CD4-positive, alpha-beta T cell treated with Interleukin-6 at 100 ng/mL for 8 hours (primary cell): ENCODE data around the gene DMRTC1B.
"Not testable (repeated sequence)": the region's sequence is repeated elsewhere in the genome, so short reads cannot be mapped to it uniquely, and the experiment has no call there.

Source experiments
- DNase-seq: peaks from one replicate; pipeline ENCODE4 v3.0.0-alpha.2; 2020; ENCODE audit warnings: mixed read lengths, low spot score

DMRTC1B gene, protein sequence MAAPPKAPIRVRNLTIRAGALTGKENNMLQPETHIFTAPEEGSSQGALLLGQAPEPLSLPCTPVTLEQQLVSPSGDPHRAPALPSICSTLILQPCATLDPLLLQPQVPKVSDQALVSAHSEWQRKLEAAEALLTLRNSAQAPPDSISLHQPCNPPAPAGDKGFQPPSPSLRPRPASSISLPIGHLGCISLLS

DNA sequence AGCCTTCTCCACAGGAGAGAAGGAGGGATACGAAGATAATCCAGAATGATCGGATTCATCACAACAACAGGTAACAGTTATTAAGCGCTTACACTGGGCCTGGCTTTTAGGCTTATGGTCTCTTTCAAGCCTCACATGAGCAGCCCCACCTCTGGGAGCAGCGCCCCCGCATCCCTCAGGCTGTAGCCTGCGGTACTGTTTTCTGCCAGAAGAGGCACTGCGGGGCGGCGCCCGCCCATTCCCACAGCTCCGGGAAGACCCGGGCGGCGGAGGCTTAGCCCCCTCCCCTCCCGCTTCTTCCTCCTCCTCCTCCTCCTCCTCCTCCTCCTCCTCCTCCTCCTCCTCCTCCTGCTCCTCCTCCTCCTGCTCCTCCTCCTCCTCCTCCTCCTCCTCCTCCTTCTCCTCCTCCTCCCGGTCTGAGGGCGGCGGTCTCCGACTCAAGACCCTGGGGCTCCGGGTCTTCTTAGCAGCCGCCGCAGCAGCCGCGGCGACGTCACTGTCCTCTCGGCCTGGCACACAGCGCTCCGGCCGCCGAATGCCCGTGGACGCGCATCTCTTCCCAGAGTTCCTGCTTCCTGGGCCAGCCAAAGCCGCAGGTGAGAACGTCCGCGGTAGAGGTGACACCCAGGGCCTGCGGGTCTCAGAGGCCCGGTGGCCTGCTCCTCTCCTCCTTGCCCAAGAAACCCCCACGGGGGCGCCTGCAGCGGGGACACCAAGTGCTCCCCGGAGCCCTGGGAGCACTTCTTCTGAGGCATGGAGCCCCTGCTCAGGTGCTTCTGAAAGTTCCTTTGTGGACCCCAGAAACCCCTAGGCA lies at the start of gene DMRTC1B:
DMRTC1B (plus strand) TSS at position 238 of the 814 bp plus-strand sequence. CDS start 68,246 bp downstream, outside the sequence.
- DNase-seq, result not testable (repeated sequence)

DNA sequence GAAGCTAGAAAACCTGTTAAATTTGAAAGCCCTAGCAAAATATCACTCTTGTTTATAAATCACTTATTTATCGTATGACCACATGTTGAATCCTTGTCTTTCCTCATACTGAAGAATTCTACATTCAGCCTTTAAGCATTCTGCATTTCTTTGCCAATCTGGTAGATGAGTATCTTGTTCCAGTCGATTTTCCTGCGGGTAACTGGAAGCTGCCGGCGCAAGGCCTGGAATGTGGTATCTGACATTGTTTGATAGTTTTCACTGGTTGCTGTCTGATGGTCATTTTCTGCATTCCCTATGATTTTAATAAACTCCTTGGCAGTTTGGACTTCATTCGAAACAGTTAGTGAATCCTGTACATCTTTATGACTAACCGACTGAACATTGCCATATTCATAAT lies 48.8 kb upstream of the DMRTC1B start:
- no peak for DNase-seq

DNA sequence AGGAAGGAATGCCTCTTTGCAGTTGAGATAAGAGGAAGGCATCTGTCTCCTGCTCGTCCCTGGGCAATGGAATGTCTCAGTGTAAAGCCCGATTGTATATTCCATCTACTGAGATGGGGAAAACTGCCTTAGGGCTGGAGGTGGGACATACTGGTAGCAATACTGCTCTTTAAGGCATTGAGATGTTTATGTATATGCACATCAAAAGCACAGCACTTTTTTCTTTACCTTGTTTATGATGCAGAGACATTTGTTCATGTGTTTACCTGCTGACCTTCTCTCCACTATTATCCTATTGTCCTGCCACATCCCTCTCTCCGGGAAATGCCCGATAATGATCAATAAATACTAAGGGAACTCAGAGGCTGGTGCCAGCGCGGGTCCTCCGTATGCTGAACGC lies 43.1 kb upstream of the DMRTC1B start:
- DNase-seq, result not testable (repeated sequence)

DNA sequence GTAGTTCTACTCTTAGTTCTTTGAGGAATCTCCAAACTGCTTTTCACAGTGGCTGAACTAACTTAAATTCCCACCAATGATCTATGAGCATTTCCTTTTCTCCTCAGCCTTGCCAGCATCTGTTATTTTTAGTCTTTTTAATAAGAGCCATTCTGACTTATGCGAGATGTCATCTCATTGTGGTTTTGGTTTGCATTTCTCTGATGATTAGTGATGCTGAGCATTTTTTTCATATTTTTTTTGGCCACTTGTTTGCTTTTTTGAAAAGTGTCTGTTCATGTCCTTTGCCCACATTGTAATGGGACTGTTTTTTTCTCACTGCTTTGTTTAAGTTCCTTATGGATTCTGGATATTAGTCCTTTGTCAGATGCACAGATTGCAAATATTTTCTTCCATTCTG lies 41.1 kb upstream of the DMRTC1B start:
- no peak for DNase-seq

DNA sequence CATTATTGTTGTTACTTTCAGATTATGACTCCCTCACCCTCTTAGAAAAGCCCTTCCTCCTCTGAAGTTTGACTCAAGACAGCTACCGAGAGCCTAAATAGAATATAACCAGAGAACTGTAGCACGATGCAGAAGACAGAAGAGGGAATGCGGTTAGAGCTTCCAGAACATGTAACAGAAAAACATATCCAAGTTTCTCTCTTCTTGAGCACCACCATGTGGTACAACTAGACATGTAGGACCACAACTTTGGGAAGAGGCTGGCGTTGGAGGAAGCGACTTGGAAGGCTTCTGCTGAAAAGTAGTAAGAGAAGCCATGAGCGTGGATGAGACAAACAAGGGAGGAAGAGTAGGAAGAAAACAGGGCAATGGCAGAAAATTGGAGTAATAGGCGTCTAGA lies 31.1 kb upstream of the DMRTC1B start:
- DNase-seq, result not testable (repeated sequence)

DNA sequence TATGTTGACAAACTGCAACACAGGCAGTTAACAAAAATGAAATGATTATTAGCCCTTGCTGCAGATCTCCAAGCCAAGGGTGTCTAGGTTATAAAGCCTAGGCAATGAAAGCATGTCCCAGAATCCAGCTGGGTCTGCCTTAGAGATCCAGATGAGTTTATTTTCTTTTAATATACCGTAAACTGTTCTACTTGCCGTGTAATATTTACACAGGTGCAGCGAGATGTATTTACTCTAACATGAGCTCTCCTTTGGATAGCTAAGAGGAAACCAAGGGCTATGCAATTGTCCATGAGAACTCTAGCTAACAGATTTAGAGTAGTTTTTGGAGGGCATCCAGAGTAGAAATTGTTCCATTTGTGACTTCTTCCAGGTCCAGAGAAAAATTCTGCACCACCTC lies 28.1 kb upstream of the DMRTC1B start:
- DNase-seq, result not testable (repeated sequence)

DNA sequence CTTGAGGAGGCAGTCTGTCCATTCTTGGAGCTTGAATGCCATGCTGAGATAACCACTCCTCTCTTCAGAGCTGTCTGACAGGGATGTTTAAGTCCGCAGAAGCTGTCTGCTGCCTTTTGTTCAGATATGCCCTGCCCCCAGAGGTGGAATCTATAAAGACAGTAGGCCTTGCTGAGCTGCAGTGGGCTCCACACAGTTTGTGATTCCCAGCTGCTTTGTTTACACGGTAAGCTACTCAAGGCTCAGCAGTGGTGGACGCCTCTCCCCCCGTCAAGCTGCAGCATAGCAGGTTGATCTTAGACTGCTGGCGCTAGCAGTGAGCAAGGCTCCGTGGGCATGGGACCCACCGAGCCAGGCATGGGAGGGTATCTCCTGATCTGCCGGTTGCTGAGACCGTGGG lies 16.2 kb upstream of the DMRTC1B start:
- DNase-seq, result not testable (repeated sequence)

DNA sequence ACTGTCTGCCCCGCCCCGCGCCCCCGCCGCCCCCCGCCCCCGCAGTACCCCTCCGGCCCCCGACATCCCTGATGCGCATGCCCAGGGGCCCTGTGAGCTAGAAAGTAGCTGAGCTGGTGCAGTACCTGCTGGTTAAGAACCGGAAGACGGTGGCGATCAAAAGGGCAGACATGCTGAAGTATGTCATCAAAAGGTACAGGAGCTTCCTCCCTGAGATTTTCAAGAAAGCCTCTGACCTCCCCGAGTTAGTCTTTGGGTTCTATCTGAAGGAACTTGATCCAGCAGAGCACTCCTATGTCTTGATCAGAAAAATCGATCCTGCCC lies 739 bp downstream of the DMRTC1B start:
- not testable (repeated sequence) for DNase-seq

DNA sequence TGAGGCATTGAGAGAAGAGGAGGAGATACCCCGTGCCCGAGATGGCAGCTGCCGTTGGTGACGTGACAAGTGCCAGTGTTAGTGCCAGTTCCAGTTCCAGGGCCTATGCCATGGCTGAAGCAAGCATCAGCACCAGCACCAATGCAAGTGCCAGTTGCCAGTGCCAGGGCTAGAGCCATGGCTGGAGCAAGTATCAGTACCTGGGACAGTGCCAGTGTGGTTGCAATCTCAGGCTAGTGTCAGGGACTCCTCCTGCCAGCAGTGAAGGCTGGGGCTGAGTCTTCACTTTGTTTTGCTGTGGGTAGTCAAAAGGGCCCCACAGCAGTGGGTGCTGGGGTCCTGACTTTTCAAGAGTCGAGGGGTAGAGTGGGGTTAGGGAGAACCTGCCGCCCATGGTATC lies 1.5 kb downstream of the DMRTC1B start:
- DNase-seq, result not testable (repeated sequence)

DNA sequence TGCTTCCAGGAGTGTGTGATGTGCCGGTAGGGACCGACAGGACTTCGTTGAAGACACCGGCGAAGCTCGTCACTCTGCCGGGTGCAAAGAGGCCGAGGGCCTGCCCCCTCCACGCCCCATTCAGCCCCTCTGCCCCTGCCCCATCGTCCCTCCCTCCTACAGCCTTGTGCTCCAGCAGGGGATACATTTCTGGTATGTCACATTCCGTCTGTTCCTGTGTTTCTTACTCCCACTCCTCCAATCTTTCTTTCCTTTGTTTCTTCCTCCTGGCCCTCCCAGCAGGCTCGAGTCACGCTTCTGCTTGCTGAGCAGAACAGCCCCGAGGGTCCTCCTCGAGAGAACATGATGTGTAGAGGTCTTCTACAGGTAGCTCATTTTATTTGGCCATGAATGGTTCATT lies 5.9 kb downstream of the DMRTC1B start, which contains the start of gene FAM236B:
FAM236B (minus strand) TSS at position 101 of the 400 bp plus-strand sequence; CDS start at position 1, 100 bp downstream.
- DNase-seq, result not testable (repeated sequence)

DNA sequence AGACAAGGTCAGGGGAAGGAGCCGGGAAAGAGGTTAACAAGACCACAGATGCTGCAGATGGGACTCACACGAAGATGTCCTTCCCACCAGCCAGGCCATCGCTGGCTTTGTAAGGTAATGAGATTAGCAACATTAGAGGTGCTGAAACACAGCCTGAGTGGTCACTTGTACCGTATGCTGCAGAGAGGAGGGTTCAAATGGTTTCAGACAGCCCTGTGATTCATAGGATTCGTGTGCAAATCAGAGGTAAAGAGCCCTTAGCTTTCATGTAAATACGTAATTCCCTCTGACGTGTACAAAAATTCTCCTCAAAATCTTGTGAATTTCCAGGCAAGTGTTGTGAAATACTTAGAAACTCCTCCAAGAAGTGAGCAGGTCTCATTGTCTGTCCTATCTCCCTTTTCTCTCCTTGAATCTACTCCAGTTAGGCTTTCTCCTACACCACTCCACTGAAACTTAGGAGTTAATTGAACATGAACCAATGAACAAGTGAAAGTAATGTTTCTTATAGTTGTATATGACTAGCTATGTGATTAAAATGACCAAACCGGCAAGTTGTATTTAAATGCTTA lies 6.8 kb downstream of the DMRTC1B start:
- DNase-seq, result not testable (repeated sequence)

DNA sequence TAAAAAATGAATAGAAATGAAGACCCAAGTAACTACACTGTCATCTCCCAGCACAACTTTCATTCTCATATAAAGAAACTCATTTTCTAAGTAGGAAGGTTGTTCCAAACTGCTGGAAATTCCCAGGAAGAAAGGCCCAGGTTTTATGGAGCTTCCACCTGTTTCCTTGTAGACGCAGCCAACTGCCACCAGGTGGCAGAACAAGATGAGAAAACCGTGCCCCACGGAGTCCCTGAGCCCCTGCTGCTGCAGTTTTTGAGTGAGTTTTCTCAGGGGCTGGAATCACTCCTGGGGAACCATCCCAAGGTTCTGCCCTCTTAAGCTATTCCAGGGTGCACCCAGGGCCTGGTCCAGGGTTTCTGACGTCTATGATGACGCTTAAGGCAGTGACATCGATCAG lies 7.3 kb downstream of the DMRTC1B start:
- DNase-seq, result not testable (repeated sequence)

DNA sequence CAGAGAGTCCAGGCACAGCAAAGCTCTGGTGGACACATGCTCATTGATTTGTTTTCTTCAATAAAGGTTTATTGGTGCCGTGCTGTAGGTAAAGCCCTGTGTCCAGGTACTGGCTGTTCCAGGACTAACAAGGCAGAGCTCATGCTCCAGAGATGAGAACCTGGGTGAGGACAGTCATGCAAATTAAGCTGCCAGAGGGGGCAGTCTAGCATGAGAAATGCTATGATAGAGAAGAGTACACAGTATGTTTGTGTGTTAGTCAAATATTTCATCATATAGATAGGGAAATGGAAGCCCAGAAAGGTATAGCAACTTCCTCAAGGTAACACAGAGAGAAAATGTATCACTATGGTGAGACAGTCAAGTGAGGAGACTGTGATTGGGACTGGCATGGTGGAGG lies 11.5 kb downstream of the DMRTC1B start:
- not testable (repeated sequence) for DNase-seq

DNA sequence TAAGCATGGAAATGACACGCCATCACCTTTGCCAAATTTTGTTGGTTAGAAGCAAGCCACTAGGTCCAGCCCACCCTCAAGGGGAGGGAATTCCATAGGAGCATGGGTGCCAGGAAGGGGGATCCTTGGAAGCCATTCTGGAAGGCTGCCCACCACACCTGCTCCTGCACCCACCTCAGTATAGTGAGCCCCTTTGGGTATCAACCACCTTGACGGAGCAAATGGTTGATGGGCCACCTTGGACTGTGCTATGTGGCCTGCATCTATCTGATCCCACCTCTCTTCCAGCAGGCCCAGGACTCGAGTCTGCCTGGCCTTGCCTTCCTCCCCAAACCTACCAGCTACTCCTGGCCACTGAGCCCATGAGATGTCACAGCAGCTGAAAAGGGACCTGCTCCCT lies 13.7 kb downstream of the DMRTC1B start:
- not testable (repeated sequence) for DNase-seq

DNA sequence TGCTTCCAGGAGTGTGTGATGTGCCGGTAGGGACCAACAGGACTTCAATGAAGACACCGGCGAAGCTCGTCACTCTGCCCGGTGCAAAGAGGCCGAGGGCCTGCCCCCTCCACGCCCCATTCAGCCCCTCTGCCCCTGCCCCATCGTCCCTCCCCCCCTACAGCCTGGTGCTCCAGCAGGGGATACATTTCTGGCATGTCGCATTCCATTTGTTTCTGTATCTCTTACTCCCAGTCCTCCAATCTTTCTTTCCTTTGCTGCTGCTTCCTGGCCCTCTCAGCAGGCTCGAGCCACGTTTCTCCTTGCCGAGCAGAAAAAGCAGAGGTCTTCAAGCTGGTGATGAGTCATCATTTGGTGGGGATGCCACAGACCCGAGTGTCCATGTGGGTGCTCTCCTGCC lies 31.4 kb downstream of the DMRTC1B start, which contains the start of gene FAM236D:
FAM236D (minus strand) TSS at position 101 of the 400 bp plus-strand sequence; CDS start at position 1, 100 bp downstream.
- not testable (repeated sequence) for DNase-seq

DNA sequence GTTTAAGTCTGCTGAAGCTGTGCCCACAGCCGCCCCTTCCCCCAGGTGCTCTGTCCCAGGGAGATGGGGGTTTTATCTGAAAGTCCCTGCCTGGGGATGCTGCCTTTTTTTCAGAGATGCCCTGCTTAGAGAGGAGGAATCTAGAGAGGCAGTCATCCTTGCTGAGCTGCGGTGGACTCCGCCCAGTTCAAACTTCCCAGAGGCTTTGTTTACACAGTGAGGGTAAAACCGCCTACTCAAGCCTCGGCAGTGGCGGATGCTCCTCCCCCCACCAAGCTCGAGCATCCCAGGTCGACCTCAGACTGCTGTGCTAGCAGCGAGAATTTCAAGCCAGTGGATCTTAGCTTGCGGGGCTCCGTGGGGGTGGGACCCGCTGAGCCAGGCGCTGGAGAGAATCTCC lies 54.0 kb downstream of the DMRTC1B start:
- DNase-seq, result not testable (repeated sequence)

DNA sequence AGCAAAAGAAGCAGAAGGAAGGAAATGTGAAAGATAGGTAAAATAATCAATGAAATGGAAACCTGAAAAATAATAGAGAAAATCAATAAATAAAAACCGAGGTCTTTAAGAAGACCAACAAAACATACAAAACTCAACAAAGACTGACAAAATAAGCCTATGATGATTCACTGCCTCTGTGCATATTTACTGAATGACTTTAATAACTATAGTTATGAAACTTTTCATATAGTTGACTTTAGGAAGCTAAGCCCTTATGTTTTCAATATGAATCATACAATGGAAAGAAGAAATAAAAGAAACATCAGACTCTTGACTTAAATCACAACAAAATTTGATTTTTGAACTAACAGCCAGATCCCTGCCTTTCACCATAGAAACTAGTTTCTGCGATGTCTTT lies 60.8 kb downstream of the DMRTC1B start:
- DNase-seq, result not testable (repeated sequence)

DNA sequence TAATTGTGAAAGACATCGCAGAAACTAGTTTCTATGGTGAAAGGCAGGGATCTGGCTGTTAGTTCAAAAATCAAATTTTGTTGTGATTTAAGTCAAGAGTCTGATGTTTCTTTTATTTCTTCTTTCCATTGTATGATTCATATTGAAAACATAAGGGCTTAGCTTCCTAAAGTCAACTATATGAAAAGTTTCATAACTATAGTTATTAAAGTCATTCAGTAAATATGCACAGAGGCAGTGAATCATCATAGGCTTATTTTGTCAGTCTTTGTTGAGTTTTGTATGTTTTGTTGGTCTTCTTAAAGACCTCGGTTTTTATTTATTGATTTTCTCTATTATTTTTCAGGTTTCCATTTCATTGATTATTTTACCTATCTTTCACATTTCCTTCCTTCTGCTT lies 106.2 kb downstream of the DMRTC1B start:
- DNase-seq, result not testable (repeated sequence)

DNA sequence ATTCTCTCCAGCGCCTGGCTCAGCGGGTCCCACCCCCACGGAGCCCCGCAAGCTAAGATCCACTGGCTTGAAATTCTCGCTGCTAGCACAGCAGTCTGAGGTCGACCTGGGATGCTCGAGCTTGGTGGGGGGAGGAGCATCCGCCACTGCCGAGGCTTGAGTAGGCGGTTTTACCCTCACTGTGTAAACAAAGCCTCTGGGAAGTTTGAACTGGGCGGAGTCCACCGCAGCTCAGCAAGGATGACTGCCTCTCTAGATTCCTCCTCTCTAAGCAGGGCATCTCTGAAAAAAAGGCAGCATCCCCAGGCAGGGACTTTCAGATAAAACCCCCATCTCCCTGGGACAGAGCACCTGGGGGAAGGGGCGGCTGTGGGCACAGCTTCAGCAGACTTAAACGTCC lies 113.0 kb downstream of the DMRTC1B start:
- DNase-seq, result not testable (repeated sequence)
